Small intestine (tissue), 7 donors: ENCODE measurements around the gene PSMC3IP. TPM values are rescaled to one million over a fixed set of nuclear protein-coding genes. Genes with fewer than 3 reads are reported as not detected.

Experiments used
- DNase-seq, 2 donors: peaks; one replicate each; pipeline versions ENCODE4 v3.0.0 to v3.0.0-alpha.2; 2013
- FAIRE-seq: peaks from 2 replicates; lab custom pipeline; 2012; peaks lifted over from hg19 to GRCh38; lab: Jason Lieb, UNC
- H3K27ac ChIP-seq, 3 donors: one replicate each; pipeline ENCODE4 v1.5.1; 2013; ENCODE audit warnings: low read length in 2 of 3, mild to moderate bottlenecking in 2 of 3, control low read depth in 1 of 3, inconsistent platforms in 1 of 3, low read depth in 1 of 3, moderate library complexity in 1 of 3
- H3K27me3 ChIP-seq, 3 donors: one replicate each; pipeline ENCODE4 v1.6.1; 2013; ENCODE audit warnings: low read length in 3 of 3, inconsistent platforms in 1 of 3; ENCODE audit not compliant: control insufficient read depth in 3 of 3, insufficient read depth in 3 of 3
- H3K36me3 ChIP-seq, 3 donors: one replicate each; pipeline ENCODE4 v1.6.1; 2013; ENCODE audit warnings: low read length in 3 of 3, inconsistent platforms in 1 of 3, low read depth in 1 of 3, mild to moderate bottlenecking in 1 of 3, moderate library complexity in 1 of 3; ENCODE audit not compliant: control insufficient read depth in 3 of 3, insufficient read depth in 2 of 3
- H3K4me1 ChIP-seq, 3 donors: one replicate each; pipeline ENCODE4 v1.6.1; 2013; ENCODE audit warnings: low read length in 2 of 3, inconsistent platforms in 1 of 3, low read depth in 1 of 3, mild to moderate bottlenecking in 1 of 3, moderate library complexity in 1 of 3; ENCODE audit not compliant: control insufficient read depth in 3 of 3, insufficient read depth in 2 of 3
- H3K4me3 ChIP-seq, 3 donors: one replicate each; pipeline ENCODE4 v1.5.1; 2013; ENCODE audit warnings: low read length in 3 of 3, control low read depth in 1 of 3, inconsistent platforms in 1 of 3, low read depth in 1 of 3, mild to moderate bottlenecking in 1 of 3, moderate library complexity in 1 of 3
- H3K9me3 ChIP-seq, 2 donors: one replicate each; pipeline ENCODE4 v1.6.1; 2013; ENCODE audit warnings: low read depth in 1 of 2, low read length in 1 of 2; ENCODE audit not compliant: control insufficient read depth in 2 of 2, insufficient read depth in 1 of 2
- WGBS, 3 donors: extraction: QIAGEN DNeasy Blood & Tissue Kit; methylation state at CpG; one replicate each; pipeline ENCODE4 v1.1.7; 2013; 5-methylcytosine and 5-hydroxymethylcytosine counted together
- polyA plus RNA-seq, 4 donors: library from polyadenylated mRNA; stranded (reverse) in 3 of 4; unstranded in 1 of 4; fragments of 200-250 nt in 3 of 4; fragments of 120-200 nt in 1 of 4; gene quantifications; one replicate each; pipeline versions ENCODE4 v1.2.1 to v1.2.3, GENCODE V29; 2013
- donor health status: healthy with polysubstance abuse.
- donor health status: control.
- donor health status: control.
- donor health status: Bipolar disorder and iron deficiency.
- donor health status: healthy.

Gene PSMC3IP
- polyA plus RNA-seq, 4 donors, result 0.89 to 5.7 (median 3.5) TPM

- Histone ChIP-seq H3K4me1 (no peaks in the 10 kb centered on the region), H3K9me3 (no peaks in the 10 kb centered on the region), H3K4me3 (no peak overlapping the region), H3K27ac (no peak overlapping the region), H3K36me3 (peaks cover 0 to 29% (median 0%) of the 10 kb centered on the region in 3 donors), H3K27me3 (no peaks in the 10 kb centered on the region)
- DNase-seq (no peak), FAIRE-seq (no peak)
- WGBS, 3 donors, result 85 to 92% (median 89%) methylated on average over 3 of the region's 3 CpGs
Observed at GRCh38 chr17:42596386-42596785, 18.9 kb upstream of the PSMC3IP start.

GRCh38 chr17:42591411-42591810 is 13.9 kb upstream of the PSMC3IP start:
- Histone ChIP-seq H3K4me3 (no peak overlapping the region), H3K4me1 (no peaks in the 10 kb centered on the region), H3K9me3 (no peaks in the 10 kb centered on the region), H3K27ac (no peak overlapping the region), H3K36me3 (peaks cover 5 to 57% (median 11%) of the 10 kb centered on the region in 3 donors), H3K27me3 (no peaks in the 10 kb centered on the region)
- FAIRE-seq, result no peak
- 91 to 98% (median 94%) methylated on average over 9 of the region's 9 CpGs for WGBS, 3 donors
- DNase-seq, result no peak

GRCh38 chr17:42590886-42591285 is 13.4 kb upstream of the PSMC3IP start:
- 81 to 100% (median 85%) methylated on average over 2 of the region's 2 CpGs for WGBS, 3 donors

GRCh38 chr17:42586514-42587230 is 9.1 kb upstream of the PSMC3IP start:
- H3K36me3 ChIP-seq, result peaks cover 19 to 73% (median 35%) of the 10 kb centered on the region in 3 donors
- peak overlapping the region in 1 of 3 donors; percentile 53 for H3K27ac ChIP-seq
- no peaks in the 10 kb centered on the region for H3K4me1 ChIP-seq
- no peaks in the 10 kb centered on the region for H3K9me3 ChIP-seq
- 70 to 79% (median 76%) methylated on average over 7 of the region's 7 CpGs for WGBS, 3 donors
- H3K4me3 ChIP-seq, result no peak overlapping the region
- FAIRE-seq (no peak), DNase-seq (no peak)
- no peaks in the 10 kb centered on the region for H3K27me3 ChIP-seq

More at GRCh38 chr17:42590886-42591285, 13.4 kb upstream of the PSMC3IP start:
- no peaks in the 10 kb centered on the region for H3K27me3 ChIP-seq
- H3K4me1 ChIP-seq, result no peaks in the 10 kb centered on the region
- H3K36me3 ChIP-seq, result peaks cover 5 to 57% (median 14%) of the 10 kb centered on the region in 3 donors
- no peak overlapping the region for H3K4me3 ChIP-seq
- FAIRE-seq, result no peak
- no peaks in the 10 kb centered on the region for H3K9me3 ChIP-seq
- no peak overlapping the region for H3K27ac ChIP-seq
- no peak for DNase-seq

GRCh38 chr17:42585353-42585752 is 7.8 kb upstream of the PSMC3IP start:
- H3K27ac ChIP-seq, result peak overlapping the region in 1 of 3 donors; percentile 17
- WGBS, 3 donors, result 20 to 26% (median 24%) methylated on average over 1 of the region's 1 CpG
- no peak for DNase-seq

GRCh38 chr17:42584880-42585279 is 7.4 kb upstream of the PSMC3IP start:
- no peaks in the 10 kb centered on the region for H3K4me1 ChIP-seq
- FAIRE-seq, result no peak
- H3K27me3 ChIP-seq, result no peaks in the 10 kb centered on the region
- no peak for DNase-seq
- no peaks in the 10 kb centered on the region for H3K9me3 ChIP-seq
- H3K27ac ChIP-seq, result peak overlapping the region in 1 of 3 donors; percentile 17
- no peak overlapping the region for H3K4me3 ChIP-seq
- 86 to 91% (median 88%) methylated on average over 8 to 9 of the region's 9 CpGs for WGBS, 3 donors
- peaks cover 19 to 74% (median 35%) of the 10 kb centered on the region in 3 donors for H3K36me3 ChIP-seq

More at GRCh38 chr17:42585353-42585752, 7.8 kb upstream of the PSMC3IP start:
- H3K4me1 ChIP-seq, result no peaks in the 10 kb centered on the region
- H3K4me3 ChIP-seq, result no peak overlapping the region
- no peak for FAIRE-seq
- H3K27me3 ChIP-seq, result no peaks in the 10 kb centered on the region
- no peaks in the 10 kb centered on the region for H3K9me3 ChIP-seq
- H3K36me3 ChIP-seq, result peaks cover 19 to 76% (median 35%) of the 10 kb centered on the region in 3 donors

GRCh38 chr17:42581744-42582270 is 4.3 kb upstream of the PSMC3IP start:
- H3K9me3 ChIP-seq, result no peaks in the 10 kb centered on the region
- FAIRE-seq (no peak), DNase-seq (no peak)
- H3K27ac ChIP-seq, result no peak overlapping the region
- 92 to 96% (median 93%) methylated on average over 10 of the region's 10 CpGs for WGBS, 3 donors
- peaks cover 0 to 12% (median 0%) of the 10 kb centered on the region in 3 donors for H3K4me1 ChIP-seq
- H3K27me3 ChIP-seq, result no peaks in the 10 kb centered on the region
- peaks cover 16 to 64% (median 26%) of the 10 kb centered on the region in 3 donors for H3K36me3 ChIP-seq
- H3K4me3 ChIP-seq, result no peak overlapping the region

- no peaks in the 10 kb centered on the region for H3K9me3 ChIP-seq
- 46 to 57% (median 50%) methylated on average over 2 of the region's 2 CpGs for WGBS, 3 donors
- H3K36me3 ChIP-seq, result peaks cover 10 to 58% (median 21%) of the 10 kb centered on the region in 3 donors
- no peak overlapping the region for H3K4me3 ChIP-seq
- H3K4me1 ChIP-seq, result peaks cover 0 to 14% (median 0%) of the 10 kb centered on the region in 3 donors
- FAIRE-seq (no peak), DNase-seq (no peak)
- H3K27ac ChIP-seq, result peak overlapping the region in 1 of 3 donors; percentile 29
- no peaks in the 10 kb centered on the region for H3K27me3 ChIP-seq
Observed at GRCh38 chr17:42579794-42580551, 2.4 kb upstream of the PSMC3IP start.
